Measurements from ENCODE around the gene NXN.

DNA sequence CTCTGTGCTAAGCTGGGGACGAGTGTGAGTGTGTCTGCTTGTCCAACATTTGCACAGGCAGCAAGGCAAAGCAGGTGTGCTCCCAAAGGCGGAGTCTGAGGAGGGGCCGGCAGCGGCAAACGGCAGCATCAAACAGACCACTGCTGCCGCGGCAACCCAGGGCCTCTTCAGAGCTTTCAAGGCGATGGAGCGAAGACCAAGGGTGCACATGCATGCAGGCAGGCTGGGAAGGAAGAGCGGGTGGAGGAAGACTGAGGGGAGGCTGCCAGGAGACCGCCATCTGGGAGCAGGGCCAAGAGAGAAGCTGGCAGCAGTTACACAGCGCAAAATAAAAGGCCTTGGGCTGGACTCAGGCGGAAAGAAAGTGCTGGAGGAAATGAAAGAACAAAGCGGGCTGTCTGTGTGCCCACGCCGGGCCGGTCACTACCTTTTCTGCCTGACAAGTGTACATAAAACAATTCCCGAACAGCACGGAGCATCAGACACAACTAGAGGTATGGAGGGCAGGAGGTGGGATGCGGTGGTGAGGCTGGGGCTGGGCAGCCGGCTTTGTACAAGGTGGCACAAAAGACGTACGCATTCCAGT, 25.9 kb upstream of the NXN start:
- TF ChIP-seq, protein P1, sequence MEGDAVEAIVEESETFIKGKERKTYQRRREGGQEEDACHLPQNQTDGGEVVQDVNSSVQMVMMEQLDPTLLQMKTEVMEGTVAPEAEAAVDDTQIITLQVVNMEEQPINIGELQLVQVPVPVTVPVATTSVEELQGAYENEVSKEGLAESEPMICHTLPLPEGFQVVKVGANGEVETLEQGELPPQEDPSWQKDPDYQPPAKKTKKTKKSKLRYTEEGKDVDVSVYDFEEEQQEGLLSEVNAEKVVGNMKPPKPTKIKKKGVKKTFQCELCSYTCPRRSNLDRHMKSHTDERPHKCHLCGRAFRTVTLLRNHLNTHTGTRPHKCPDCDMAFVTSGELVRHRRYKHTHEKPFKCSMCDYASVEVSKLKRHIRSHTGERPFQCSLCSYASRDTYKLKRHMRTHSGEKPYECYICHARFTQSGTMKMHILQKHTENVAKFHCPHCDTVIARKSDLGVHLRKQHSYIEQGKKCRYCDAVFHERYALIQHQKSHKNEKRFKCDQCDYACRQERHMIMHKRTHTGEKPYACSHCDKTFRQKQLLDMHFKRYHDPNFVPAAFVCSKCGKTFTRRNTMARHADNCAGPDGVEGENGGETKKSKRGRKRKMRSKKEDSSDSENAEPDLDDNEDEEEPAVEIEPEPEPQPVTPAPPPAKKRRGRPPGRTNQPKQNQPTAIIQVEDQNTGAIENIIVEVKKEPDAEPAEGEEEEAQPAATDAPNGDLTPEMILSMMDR (conservative IDR thresholded peaks at IDR 0.05; ENCODE audit: low read depth, low read length): no peak
- TF ChIP-seq EZH2 (IDR thresholded peaks at IDR 0.05; ENCODE audit: low read length, unreplicated experiment) (no peak), EZH2phosphoT487 (IDR thresholded peaks at IDR 0.05; ENCODE audit: borderline replicate concordance, low read length) (no peak)
